Measurements from ENCODE around the gene ZNF273.
"Not testable (repeated sequence)": the region's sequence is repeated elsewhere in the genome, so short reads cannot be mapped to it uniquely, and the experiment has no call there.

The ZNF273 gene

GRCh38 chr7:64944667-64945502 is 41.8 kb downstream of the ZNF273 start:
- not testable (repeated sequence) for DNase-seq (ENCODE audit: low spot score)

GRCh38 chr7:64945503-64946175 is 42.6 kb downstream of the ZNF273 start:
- no peak for DNase-seq (ENCODE audit: low spot score)

GRCh38 chr7:64946772-64947171 is 43.7 kb downstream of the ZNF273 start:
- DNase-seq (ENCODE audit: low spot score) = no peak

- no peak for DNase-seq (ENCODE audit: low spot score)
These were observed 44.4 kb downstream of the ZNF273 start for GRCh38 chr7:64947252-64948000.

- not testable (repeated sequence) for DNase-seq (ENCODE audit: low spot score)
These were observed 45.7 kb downstream of the ZNF273 start for GRCh38 chr7:64948774-64949173.

GRCh38 chr7:64950673-64951072 is 47.6 kb downstream of the ZNF273 start:
- not testable (repeated sequence) for DNase-seq (ENCODE audit: low spot score)

GRCh38 chr7:64951250-64951848 is 48.3 kb downstream of the ZNF273 start:
- DNase-seq (ENCODE audit: low spot score) = no peak

- no peak for DNase-seq (ENCODE audit: low spot score)
These were observed 56.1 kb downstream of the ZNF273 start for GRCh38 chr7:64959072-64959747.

- DNase-seq (ENCODE audit: low spot score) = no peak
These were observed 62.5 kb downstream of the ZNF273 start for GRCh38 chr7:64965594-64965993.

- no peak for DNase-seq (ENCODE audit: low spot score)
These were observed 75.6 kb downstream of the ZNF273 start for GRCh38 chr7:64978497-64979203.
